Measurements from ENCODE around the gene PLCE1.

DNA sequence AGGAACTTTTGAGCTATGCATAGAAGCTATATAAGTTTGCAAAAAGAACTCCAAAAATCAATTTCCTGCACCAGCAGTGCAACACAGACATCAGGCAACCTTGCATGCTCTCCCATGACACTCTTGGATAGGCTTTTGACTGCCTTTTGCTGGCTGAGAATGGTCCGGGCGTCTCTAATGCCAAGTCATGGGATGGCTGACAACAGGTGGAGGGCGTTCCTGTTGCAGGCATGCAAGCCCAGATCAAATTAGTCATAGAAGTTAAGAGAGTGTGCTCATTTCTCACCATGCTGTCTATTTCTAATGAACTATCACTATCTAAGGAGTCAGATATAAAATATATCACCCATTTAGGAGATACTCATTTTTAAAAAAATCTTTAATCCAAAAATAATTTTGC lies 8.4 kb downstream of the PLCE1 start:
- TF ChIP-seq, protein P1, sequence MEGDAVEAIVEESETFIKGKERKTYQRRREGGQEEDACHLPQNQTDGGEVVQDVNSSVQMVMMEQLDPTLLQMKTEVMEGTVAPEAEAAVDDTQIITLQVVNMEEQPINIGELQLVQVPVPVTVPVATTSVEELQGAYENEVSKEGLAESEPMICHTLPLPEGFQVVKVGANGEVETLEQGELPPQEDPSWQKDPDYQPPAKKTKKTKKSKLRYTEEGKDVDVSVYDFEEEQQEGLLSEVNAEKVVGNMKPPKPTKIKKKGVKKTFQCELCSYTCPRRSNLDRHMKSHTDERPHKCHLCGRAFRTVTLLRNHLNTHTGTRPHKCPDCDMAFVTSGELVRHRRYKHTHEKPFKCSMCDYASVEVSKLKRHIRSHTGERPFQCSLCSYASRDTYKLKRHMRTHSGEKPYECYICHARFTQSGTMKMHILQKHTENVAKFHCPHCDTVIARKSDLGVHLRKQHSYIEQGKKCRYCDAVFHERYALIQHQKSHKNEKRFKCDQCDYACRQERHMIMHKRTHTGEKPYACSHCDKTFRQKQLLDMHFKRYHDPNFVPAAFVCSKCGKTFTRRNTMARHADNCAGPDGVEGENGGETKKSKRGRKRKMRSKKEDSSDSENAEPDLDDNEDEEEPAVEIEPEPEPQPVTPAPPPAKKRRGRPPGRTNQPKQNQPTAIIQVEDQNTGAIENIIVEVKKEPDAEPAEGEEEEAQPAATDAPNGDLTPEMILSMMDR (IDR thresholded peaks at IDR 0.05; ENCODE audit: insufficient read depth, low read depth, low read length): no peak
- TF ChIP-seq EZH2 (IDR thresholded peaks at IDR 0.05; ENCODE audit: insufficient read depth, low read length): no peak
